NCI-H1694 treated with DMSO at 0.1 percent for 48 hours (cell line): ENCODE data around the gene RBM44.
"Not testable (repeated sequence)": the region's sequence is repeated elsewhere in the genome, so short reads cannot be mapped to it uniquely, and the experiment has no call there.

Source experiments
- DNase-seq: peaks from one replicate; lab custom pipeline; 2025; lab: John Stamatoyannopoulos, UW

Gene RBM44, protein sequence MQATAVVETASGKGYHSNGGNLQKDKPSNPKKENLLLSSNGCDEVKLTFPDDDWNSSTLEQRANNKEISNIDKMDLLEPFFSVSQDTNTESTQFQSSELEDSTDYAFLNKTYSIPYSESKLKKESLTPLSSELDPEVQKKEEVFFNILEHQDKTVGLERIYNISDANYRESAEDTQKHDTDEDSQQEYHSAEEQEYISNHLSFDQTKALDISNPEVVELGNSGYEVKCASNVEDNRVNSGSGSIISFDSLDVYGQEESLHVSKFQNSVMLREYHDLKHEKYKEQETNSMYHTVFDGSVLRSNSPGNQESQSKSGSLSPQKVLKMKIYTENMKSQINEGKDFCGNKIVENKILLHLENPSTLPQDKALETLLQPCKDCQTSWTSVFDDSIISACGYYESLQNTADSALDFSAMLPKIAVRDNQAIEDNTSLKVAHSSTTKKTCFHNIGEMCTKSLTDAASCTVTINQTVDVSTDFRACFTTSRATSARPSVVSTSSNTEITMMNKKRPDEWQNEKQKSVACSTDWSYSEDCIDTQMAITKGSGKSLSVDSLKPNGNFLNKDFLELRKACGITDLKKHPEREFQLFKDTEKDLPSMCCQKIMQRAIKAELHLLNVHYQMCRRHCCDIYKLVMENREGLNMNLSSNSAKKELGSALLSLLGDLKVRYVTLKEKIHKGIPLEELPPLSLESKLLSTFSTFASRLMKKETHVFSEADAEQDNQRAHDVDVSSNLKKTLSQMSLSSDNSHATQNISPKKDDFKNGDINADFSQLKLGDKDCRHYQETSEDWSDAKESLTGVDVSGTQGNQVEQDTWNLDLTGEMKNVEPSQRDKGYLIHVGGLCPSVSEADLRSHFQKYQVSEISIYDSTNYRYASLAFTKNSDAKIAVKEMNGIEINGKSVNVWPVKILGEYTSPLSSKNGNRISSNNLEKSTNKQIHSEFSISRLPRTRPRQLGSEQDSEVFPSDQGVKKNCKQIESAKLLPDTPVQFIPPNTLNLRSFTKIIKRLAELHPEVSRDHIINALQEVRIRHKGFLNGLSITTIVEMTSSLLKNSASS

GRCh38 chr2:237798236-237799059 is at the start of gene RBM44:
Gene RBM44, plus strand, starts transcription at chr2:237798779. Its CDS starts 14,831 bp downstream, at chr2:237813610.
- no peak for DNase-seq

- no peak for DNase-seq
Measured at GRCh38 chr2:237749002-237749401, 49.6 kb upstream of the RBM44 start.

- DNase-seq, result no peak
Measured at GRCh38 chr2:237749961-237750360, 48.6 kb upstream of the RBM44 start.

- DNase-seq, result not testable (repeated sequence)
Measured at GRCh38 chr2:237750441-237750840, 48.1 kb upstream of the RBM44 start.

DNA sequence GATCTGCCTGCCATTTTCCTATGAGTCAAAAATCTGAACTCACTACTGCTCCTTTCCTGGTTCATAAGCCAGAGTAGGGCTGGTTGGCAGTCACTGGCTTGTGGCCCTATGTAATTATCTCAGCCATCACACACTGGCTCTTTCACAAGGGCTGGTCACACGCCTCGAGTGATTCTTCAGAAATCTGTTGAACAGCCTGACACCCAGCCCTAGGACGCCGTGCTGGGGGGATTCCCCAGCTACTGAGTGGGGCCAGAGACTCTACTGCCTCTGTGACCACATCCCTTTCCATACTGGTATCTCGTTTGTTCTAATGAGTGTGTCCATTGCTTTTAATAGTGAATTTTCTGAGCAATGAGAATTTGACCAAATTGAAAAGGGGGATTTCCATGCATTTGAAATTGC is 45.8 kb upstream of the RBM44 start:
- DNase-seq, result no peak

DNA sequence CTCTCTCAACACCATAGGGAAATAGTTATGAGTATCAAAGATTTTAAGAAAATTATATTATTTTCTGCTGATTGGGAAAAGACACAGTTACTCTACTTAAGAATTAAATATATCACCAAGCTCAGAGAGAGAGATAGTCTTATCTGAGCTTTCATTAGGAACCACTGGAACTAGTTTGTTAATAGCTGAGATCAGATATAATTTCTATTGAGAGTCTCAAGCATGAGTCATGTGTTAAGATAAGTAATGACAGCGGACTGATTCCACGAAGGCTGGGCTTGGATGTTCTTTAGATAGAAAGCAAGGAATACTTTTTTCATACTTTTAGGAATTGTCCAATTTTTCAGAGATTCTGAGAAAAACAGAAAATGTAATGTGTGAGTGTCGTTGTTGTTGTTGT is 44.4 kb upstream of the RBM44 start:
- DNase-seq, result no peak

DNA sequence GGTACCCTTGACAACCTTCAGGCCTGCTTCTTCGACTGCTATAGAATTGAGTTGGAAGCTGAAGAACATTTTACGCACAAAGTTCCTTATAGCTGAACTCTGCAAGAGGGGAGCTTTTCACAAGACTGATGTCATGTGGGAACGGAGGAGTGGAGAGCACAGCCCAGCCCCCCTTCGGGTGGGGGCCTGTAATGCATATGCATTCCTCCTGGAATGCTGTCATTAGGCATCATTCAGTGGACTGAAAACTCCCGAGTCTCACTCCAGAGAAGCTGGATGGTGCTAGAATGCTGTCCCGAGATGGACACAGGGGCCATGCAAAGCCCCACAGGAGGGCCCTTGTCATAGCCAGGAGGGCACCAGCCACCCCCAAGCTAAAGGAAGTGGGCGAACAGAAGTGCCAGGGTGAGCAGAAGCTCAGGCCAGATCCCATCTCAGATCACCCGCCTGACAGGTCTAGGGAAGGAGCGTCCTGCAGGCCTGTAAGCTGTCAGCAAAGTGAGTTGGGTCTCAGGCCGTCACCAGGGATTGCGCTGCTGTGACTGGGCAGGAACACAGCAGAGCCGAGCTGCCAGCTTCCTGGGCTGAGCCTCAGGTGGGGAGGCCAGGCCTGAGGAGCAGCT is 43.8 kb upstream of the RBM44 start:
- no peak for DNase-seq

DNA sequence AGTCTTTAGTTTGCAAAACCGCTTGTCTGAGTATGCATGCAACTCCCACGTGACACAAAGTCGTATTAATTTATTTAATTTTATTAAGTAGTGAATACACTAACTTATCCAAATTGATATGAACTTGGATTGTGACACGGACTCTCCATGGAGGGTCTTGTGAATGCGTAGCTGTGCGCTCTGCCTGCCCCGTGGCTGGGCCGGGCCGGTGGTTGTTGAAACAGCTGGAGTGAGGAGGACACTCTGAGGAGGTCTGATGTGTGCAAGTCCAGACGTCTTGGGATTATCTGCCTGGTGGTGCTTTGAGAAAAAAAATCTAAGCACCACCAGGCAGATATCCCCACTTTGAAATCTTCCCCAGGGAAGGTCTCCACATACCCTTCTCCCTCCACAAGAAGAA is 41.0 kb upstream of the RBM44 start:
- DNase-seq, result no peak

GRCh38 chr2:237758185-237758584 is 40.4 kb upstream of the RBM44 start:
- no peak for DNase-seq

DNA sequence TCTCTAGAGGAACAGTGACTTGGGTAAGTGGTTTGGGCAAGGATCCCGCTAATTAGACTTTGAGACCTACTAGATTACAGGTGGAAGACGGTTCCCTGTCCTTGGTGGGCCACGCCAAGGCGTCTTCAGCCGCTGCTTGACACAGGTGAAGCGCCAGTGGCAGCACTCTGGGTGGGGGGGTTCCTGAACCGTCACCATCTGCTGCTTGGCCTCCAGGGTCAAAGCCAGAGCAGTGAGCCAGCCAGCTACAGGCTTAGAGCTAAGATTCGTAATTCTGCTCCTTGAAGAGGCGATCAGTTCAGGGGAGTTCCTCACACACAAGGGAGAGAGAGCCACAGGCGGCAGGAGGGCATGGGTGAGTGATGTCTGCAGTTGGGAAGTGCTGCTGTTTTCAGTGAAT is 39.4 kb upstream of the RBM44 start:
- DNase-seq, result no peak

DNA sequence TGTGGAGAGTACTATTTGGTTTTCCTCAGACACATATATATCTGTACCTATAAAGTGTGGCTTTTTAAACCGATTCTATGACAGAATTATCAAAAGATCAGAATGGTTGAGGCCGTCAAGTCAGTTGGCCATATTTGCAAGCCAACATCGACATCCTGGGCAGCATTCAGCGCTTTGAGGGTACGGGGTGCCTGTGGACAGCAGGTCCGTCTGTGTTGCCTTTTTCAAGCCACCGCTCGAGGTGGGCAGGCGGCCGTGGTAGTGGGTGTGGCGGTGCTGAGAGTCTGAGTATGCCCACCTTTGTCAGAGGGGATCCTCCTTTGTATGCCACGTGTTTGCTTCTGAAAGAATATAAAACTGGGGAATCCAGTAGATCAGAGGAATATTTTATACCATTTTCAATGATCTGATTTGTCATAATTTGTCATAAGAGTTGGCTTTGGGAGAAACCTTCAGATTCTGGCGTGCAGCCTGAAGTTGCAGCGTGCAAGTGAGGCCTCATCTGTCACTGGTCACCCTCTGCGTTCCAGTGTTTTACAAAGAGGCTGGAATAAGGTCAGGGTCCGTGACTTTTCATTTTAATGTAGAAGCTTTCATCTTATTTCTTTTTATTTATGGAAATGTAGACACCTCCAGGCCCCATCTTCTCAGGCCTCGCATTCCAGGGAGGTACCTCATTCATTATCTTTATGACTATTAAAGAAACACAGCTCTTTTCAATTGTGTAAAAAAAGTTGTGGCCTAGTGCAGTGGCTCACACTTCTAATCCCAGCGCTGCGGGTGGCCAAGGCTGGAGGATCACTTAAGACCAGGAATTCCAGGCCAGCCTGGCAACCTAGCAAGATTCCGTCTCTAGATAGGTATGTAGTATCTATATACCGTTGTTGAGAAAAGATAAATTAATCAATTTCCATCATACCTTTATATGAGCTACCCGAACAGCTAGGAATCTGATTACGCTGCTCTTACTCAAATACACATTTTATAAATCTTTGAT is 37.8 kb upstream of the RBM44 start:
- DNase-seq, result no peak

GRCh38 chr2:237762291-237763182 is 36.0 kb upstream of the RBM44 start:
- DNase-seq, result not testable (repeated sequence)

GRCh38 chr2:237763812-237764211 is 34.8 kb upstream of the RBM44 start:
- DNase-seq, result no peak

- not testable (repeated sequence) for DNase-seq
Measured at GRCh38 chr2:237765122-237765521, 33.5 kb upstream of the RBM44 start.

GRCh38 chr2:237765875-237766274 is 32.7 kb upstream of the RBM44 start:
- DNase-seq, result no peak

GRCh38 chr2:237766340-237766739 is 32.2 kb upstream of the RBM44 start:
- DNase-seq, result no peak

DNA sequence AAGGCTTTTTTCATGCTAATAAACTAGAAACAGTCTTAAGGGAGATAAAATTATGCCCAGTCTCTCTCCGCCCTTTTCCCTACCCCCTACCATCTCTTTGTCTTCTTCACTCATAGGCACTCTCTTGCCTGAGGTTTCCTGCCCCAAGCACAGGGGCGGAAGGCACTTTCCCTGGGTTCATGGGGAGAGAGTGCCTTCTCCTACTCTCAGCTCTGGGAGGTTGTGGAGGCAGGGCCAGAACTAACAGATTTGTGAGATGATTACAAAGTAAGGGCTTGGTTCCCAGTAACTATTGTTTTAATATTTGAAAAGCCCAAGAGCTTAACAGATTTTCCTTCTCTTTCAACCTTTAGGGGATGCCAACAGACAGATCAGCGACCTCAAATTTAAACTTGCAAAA is 26.1 kb upstream of the RBM44 start:
- no peak for DNase-seq

DNA sequence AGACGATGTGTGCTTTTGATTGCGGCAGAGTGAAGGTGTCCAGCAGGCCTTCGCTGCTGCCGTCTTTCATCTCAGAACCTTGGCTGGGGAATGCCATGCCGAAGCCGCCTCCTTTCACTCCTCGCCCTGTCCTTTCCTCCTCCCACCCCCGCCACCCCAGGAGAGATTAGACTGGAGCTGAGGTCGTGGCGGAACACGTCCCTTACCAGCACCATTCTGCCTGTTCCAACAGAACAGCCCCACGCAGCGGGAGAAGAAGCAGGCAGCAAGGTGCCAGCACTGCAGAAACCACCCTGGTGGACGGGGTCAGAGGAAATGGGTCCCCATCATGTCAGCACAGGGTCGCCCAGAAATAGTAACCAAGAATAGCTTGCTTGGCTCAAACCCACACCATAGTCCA is 24.8 kb upstream of the RBM44 start:
- no peak for DNase-seq
